Liver (tissue), 3 donors: ENCODE measurements around the gene DGCR2.
"Not testable (repeated sequence)": the region's sequence is repeated elsewhere in the genome, so short reads cannot be mapped to it uniquely, and the experiment has no call there.

Source experiments
- ATF3 ChIP-seq: IDR thresholded peaks from 2 replicates; pipeline ENCODE4 v1.6.1; 2016; ENCODE audit warnings: antibody characterized with exemption
- CTCF ChIP-seq: fragments of 150-350 bp; IDR thresholded peaks from 2 replicates; pipeline ENCODE4 v1.5.1; 2017; ENCODE audit warnings: improper control_type of control experiment, low read depth, low read length; ENCODE audit not compliant: missing input control
- EGR1 ChIP-seq, 2 donors: IDR thresholded peaks; 2 replicates each; pipeline ENCODE4 v1.6.1; 2016 to 2018; ENCODE audit warnings: antibody characterized with exemption in 2 of 2, low read depth in 2 of 2
- GABPA ChIP-seq, 2 donors: IDR thresholded peaks in 1 of 2; conservative IDR thresholded peaks in 1 of 2; 2 replicates each; pipeline ENCODE4 v1.6.1; 2016; ENCODE audit warnings: antibody characterized with exemption in 2 of 2, mild to moderate bottlenecking in 1 of 2, moderate library complexity in 1 of 2
- HNF4A ChIP-seq, 2 donors: conservative IDR thresholded peaks; 2 replicates each; pipeline ENCODE4 v1.6.1; 2016; ENCODE audit warnings: antibody characterized with exemption in 2 of 2, mild to moderate bottlenecking in 2 of 2
- JUND ChIP-seq, 2 donors: IDR thresholded peaks; 2 replicates each; pipeline ENCODE4 v1.6.1; 2016; ENCODE audit warnings: antibody characterized with exemption in 2 of 2
- MAX ChIP-seq: IDR thresholded peaks from 2 replicates; pipeline ENCODE4 v1.6.1; 2016; ENCODE audit warnings: antibody characterized with exemption
- NR2F2 ChIP-seq: IDR thresholded peaks from 2 replicates; pipeline ENCODE4 v1.6.1; 2016; ENCODE audit warnings: antibody characterized with exemption
- RAD21 ChIP-seq, 2 donors: IDR thresholded peaks; 2 replicates each; pipeline ENCODE4 v1.6.1; 2016; ENCODE audit warnings: antibody characterized with exemption in 2 of 2, mild to moderate bottlenecking in 2 of 2
- REST ChIP-seq: IDR thresholded peaks from 2 replicates; pipeline ENCODE4 v1.6.1; 2016; ENCODE audit warnings: antibody characterized with exemption, mild to moderate bottlenecking
- SP1 ChIP-seq: IDR thresholded peaks from 2 replicates; pipeline ENCODE4 v1.6.1; 2018; ENCODE audit warnings: antibody characterized with exemption, mild to moderate bottlenecking
- TAF1 ChIP-seq: conservative IDR thresholded peaks from 2 replicates; pipeline ENCODE4 v1.6.1; 2016; ENCODE audit warnings: antibody characterized with exemption, mild to moderate bottlenecking
- YY1 ChIP-seq: IDR thresholded peaks from 2 replicates; pipeline ENCODE4 v1.6.1; 2016; ENCODE audit warnings: antibody characterized with exemption, mild to moderate bottlenecking
- ZBTB33 ChIP-seq: IDR thresholded peaks from 2 replicates; pipeline ENCODE4 v1.6.1; 2016; ENCODE audit warnings: antibody characterized with exemption
- donor health status: healthy.
- donor health status: healthy.

GRCh38 chr22:19030889-19031252 is 91.3 kb downstream of the DGCR2 start:
- TF ChIP-seq CTCF; RAD21 (IDR thresholded peaks at IDR 0.05); YY1; ZBTB33; TAF1; MAX; REST; EGR1 (IDR thresholded peaks at IDR 0.05; ENCODE audit: low read depth in 2 of 2); GABPA (IDR thresholded peaks at IDR 0.05 in 1 of 2, conservative IDR thresholded peaks at IDR 0.05 in 1 of 2); NR2F2; ATF3; HNF4A (conservative IDR thresholded peaks at IDR 0.05); JUND (IDR thresholded peaks at IDR 0.05); SP1: not testable (repeated sequence)
